ENCODE measurements around the gene SLC22A7. TPM values are rescaled to one million over a fixed set of nuclear protein-coding genes. Genes with fewer than 3 reads are reported as not detected.
A peak's percentile ranks its signal among the peaks of the same experiment; 100 is the strongest.

The SLC22A7 gene
- total and polyA plus RNA-seq, 4 donors: not detected

- peaks cover 0 to 13% (median 0%) of the 10 kb centered on the region in 5 donors for H3K4me1 ChIP-seq (ENCODE audit: control insufficient read depth in 5 of 5, insufficient read depth in 5 of 5, low read length in 5 of 5)
- ATAC-seq (ENCODE audit: insufficient read depth, low FRiP score) (no peak), DNase-seq (no peak)
- no peaks in the 10 kb centered on the region for H3K9me3 ChIP-seq (ENCODE audit: control insufficient read depth in 4 of 4, insufficient read depth in 3 of 4, low read length in 3 of 4)
- no peak for TF ChIP-seq CTCF (IDR thresholded peaks at IDR 0.05; ENCODE audit: control extremely low read depth, extremely low read depth)
- H3K27me3 ChIP-seq (ENCODE audit: control insufficient read depth in 3 of 3, insufficient read depth in 3 of 3, low read length in 2 of 3): peaks cover 0 to 24% (median 0%) of the 10 kb centered on the region in 3 donors
- H3K9ac ChIP-seq (ENCODE audit: insufficient read depth in 1 of 2, low read length in 2 of 2): no peak overlapping the region
- 81 to 88% methylated on average over 27 of the region's 27 CpGs for WGBS, 2 donors
- no peak overlapping the region for H3K4me3 ChIP-seq
- no peak overlapping the region for H3K27ac ChIP-seq (ENCODE audit: low read depth in 1 of 2, low read length in 1 of 2)
- H3K36me3 ChIP-seq (ENCODE audit: control insufficient read depth in 4 of 4, insufficient read depth in 4 of 4, low read length in 4 of 4): no peaks in the 10 kb centered on the region
Measured at GRCh38 chr6:43283905-43284304, 14.2 kb upstream of the SLC22A7 start.

- H3K27me3 ChIP-seq (ENCODE audit: control insufficient read depth in 3 of 3, insufficient read depth in 3 of 3, low read length in 2 of 3): peaks cover 0 to 24% (median 0%) of the 10 kb centered on the region in 3 donors
- no peak for TF ChIP-seq CTCF (IDR thresholded peaks at IDR 0.05; ENCODE audit: control extremely low read depth, extremely low read depth)
- no peaks in the 10 kb centered on the region for H3K36me3 ChIP-seq (ENCODE audit: control insufficient read depth in 4 of 4, insufficient read depth in 4 of 4, low read length in 4 of 4)
- no peak overlapping the region for H3K27ac ChIP-seq (ENCODE audit: low read depth in 1 of 2, low read length in 1 of 2)
- H3K9me3 ChIP-seq (ENCODE audit: control insufficient read depth in 4 of 4, insufficient read depth in 3 of 4, low read length in 3 of 4): no peaks in the 10 kb centered on the region
- no peak for ATAC-seq (ENCODE audit: insufficient read depth, low FRiP score)
- H3K4me3 ChIP-seq: no peak overlapping the region
- peak overlapping the region; percentile 46 to 55 for H3K9ac ChIP-seq (ENCODE audit: insufficient read depth in 1 of 2, low read length in 2 of 2)
- DNase-seq: peak; percentile 67 to 81 (median 69)
- 5 to 12% methylated on average over 45 to 83 of the region's 83 CpGs for WGBS, 2 donors
- peaks cover 0 to 13% (median 0%) of the 10 kb centered on the region in 5 donors for H3K4me1 ChIP-seq (ENCODE audit: control insufficient read depth in 5 of 5, insufficient read depth in 5 of 5, low read length in 5 of 5)
Measured at GRCh38 chr6:43284991-43285781, 12.9 kb upstream of the SLC22A7 start.

- no peaks in the 10 kb centered on the region for H3K36me3 ChIP-seq (ENCODE audit: control insufficient read depth in 4 of 4, insufficient read depth in 4 of 4, low read length in 4 of 4)
- 80 to 93% methylated on average over 5 of the region's 5 CpGs for WGBS, 2 donors
- H3K9ac ChIP-seq (ENCODE audit: insufficient read depth in 1 of 2, low read length in 2 of 2): no peak overlapping the region
- TF ChIP-seq CTCF (IDR thresholded peaks at IDR 0.05; ENCODE audit: control extremely low read depth, extremely low read depth): no peak
- no peak overlapping the region for H3K4me3 ChIP-seq
- ATAC-seq (ENCODE audit: insufficient read depth, low FRiP score) (no peak), DNase-seq (no peak)
- H3K4me1 ChIP-seq (ENCODE audit: control insufficient read depth in 5 of 5, insufficient read depth in 5 of 5, low read length in 5 of 5): peaks cover 0 to 13% (median 0%) of the 10 kb centered on the region in 5 donors
- H3K27ac ChIP-seq (ENCODE audit: low read depth in 1 of 2, low read length in 1 of 2): no peak overlapping the region
- no peaks in the 10 kb centered on the region for H3K9me3 ChIP-seq (ENCODE audit: control insufficient read depth in 4 of 4, insufficient read depth in 3 of 4, low read length in 3 of 4)
- H3K27me3 ChIP-seq (ENCODE audit: control insufficient read depth in 3 of 3, insufficient read depth in 3 of 3, low read length in 2 of 3): peaks cover 0 to 24% (median 0%) of the 10 kb centered on the region in 3 donors
Measured at GRCh38 chr6:43285832-43286231, 12.2 kb upstream of the SLC22A7 start.

Data from lung (tissue), 12 donors.